NCI-H1105 treated with DMSO at 0.1 percent for 48 hours (cell line): Measurements from ENCODE around the gene SAMD10.
"Not testable (repeated sequence)": the region's sequence is repeated elsewhere in the genome, so short reads cannot be mapped to it uniquely, and the experiment has no call there.

Experiments
- DNase-seq: peaks from one replicate; lab custom pipeline; 2025; lab: John Stamatoyannopoulos, UW

SAMD10 gene

DNA sequence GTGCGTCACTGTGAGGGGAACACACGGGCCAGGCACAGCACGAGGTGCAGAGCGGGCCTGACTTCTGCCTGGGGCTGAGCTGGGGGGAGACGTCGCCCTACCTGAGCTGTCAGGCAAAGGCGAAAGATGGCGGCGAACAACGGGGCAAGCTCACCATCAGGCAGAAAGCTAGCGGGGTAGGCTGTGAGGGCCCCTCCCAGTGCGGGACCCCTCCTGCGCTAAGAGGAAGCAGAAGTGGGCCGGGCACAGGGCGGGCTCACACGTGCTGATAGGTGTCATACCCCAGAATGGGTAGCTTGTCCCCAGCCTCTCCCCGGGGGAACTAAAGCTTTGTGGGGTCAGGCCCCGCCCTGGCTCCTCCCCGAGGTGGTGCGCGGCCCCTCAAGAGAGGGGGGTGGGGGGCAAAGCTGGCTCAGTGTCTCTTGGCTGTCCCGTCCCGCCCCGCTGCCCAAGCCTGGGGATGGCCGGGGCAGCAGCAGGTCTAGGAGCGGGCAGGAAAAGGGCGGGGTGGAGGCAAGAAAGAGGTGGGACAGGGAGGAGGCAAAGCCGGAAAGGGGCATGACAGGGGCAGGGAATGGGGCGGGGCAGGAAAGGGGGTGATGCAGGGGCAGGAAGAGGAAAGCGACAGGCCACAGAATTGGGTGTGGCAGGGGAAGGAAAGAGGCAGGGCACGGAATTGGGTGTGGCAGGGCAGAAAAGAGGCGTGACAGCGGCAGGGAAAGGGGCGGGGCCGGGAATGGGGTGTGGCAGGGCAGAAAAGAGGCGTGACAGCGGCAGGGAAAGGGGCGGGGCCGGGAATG is 38.0 kb downstream of the SAMD10 start:
- DNase-seq, result no peak

DNA sequence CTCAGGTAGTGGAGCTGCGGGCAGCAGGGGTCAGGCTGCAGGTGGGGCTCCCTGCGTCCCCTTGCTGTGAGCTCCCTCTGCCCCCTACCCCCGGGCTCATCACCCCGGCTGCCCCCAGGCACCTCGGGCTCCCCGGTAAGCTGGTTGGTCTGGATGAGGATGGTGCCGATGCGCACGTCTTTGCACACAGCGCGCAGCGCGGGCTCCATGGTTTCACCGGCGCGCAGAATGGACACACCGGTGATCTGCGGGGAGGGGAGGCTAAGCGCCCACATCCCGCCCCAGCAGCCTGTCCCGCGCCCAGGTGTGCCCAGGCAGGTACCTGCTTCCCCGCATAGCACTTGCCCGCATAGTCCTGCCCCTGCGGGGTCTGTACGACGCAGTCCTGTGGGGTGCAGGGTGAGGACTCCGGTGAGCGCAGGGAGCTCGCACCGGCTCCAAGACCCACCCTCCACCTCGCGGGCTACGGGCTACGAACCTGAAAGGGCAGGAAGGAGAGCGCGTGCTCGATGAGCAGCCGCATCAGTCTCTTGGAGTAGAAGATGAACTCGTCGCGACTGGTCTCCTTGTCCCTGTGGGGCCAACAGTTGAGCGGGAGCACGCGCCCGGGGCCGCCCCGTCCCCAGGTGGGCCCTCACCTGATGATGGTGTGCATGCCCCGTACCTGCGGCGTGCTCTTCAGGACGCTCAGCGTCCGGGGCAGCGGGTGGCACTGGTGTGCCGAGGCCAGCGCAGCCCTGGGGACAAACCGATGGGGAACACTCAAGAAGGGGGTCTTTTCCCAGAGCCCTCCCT is 38.8 kb downstream of the SAMD10 start:
- no peak for DNase-seq

DNA sequence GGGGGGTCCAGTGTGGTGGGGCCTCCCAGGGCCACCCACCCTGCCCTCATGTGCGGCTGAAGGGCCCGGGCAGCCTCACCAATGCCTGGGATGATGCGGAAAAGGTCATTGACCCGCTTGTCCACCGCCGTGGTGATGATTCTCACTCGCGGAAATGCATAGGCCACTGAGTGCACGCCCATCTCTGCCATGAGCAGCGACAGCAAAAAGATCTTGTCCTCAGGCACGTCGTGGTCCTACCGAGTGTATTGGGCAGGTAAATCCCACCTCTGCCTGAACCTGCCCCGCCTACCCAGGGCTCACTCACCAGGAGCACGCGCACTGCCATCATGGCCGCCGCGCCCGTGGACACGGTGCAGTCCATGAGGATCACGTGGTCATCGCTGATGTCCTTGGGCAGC is 39.4 kb downstream of the SAMD10 start:
- DNase-seq, result no peak

DNA sequence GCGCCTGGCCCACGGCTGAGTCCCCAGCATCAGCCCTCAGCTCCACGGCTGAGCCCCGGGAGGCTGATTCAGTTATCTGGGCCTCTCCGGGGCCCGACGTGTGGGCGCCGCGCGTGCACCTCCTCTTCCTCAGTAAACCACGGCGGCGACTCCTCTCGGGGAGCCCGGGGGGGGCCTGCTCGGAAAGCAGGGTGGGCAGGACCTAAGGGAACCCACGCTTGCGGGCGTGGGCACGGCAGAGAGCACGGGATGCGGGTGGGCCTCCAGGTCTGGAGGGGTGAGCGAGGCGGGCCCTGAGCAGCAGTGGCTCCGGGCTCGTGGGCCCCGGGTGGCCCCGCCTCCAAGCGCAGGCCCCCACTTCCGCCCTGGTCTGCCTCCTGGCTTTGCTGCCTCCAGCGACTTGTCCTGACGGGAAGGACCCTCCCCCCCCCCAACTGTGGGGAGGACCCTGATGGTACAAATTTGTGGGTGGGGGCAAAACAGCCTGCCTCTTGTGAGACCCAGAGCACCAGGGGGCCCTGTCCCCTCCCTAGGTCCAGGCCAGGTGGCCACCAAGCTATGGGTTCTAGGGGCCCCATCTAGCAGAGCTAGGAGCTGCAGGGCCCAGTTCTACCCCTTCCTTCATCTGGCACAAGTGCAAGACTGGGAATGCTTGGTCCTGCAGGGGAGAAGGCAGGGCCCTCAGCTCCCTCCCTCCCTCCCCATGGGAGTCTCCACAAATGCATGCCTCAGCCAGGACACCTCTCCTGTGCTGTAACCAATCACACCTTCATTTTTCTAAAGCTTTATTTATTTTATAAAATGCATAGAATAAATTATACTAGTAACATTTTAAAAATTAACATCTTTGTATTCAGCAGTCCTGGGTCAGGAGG is 40.1 kb downstream of the SAMD10 start:
- no peak for DNase-seq

DNA sequence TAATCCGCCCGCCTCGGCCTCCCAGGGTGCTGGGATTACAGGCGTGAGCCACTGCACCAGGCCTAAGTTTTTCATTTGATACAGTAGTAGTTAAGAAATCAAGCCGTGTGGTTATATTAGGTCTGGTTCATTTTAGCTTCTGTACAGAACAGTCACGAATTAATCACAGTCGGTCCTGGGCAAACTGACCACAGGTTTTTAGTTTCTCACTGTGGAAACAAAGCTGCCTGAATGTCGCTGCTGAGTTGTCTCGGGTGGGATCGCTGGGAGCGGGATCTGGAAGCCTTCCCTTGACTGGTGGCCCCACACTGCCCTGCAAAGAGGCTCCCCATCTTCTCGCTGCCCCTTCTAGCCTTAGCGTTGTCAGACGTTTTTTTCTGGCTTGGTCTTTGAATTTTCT is 41.8 kb downstream of the SAMD10 start:
- DNase-seq, result no peak

DNA sequence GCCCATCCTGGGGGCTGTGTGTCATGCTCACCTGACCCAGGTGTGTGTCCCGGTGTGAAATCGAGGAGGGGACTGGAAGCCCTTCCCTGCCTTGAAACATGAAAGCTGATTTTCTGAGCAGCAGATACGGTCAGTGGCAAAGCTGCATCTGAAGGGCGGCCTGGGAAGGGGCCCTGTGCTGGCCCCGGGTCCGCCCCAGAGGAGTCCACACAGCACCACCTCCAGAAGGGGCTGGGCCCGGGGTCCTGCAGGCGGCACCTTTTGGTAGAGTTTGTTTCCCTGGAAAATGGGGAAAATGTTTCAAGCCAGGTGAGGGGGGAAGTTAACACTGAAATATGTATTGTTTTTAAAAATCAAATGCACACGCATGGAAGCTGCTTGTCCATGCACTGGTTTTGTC is 44.0 kb downstream of the SAMD10 start:
- DNase-seq, result no peak

DNA sequence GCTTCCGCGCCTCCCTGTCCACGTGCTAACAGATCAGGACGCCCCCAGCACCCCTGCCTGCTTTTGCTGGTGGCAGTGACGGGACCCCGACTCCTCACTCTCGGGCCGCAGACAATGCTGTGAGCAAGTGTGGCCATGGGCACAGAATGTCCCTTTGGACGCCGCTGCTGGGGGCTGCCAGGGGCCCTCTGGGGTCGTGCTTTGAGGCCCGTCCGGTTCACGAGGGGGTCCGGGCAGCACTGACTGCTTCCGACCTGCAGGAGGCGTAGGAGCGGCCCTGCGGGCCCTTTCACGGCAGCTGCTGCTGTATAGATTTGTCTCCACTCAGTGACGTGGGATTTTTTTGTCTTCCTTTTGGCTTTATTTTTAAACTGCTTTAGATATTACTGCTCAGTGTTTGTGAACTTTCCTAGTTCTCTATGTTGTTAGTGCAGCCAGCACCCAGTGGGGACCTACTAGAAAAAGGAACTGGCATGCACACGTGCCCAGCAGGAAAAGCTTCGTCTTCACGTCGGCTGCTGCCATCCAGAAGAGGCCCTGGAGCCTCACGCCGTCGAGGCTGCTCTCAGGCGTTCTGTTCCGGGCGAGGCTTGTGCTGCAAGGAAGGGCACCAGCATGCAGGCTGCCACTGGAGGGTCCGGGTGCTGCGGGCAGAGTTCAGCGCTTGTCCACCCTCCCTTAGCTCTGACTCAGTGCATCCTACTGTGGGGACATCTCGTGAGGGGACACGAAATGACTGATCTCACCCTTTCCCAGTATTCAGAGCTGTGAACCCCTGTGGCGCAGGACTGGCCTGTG is 45.0 kb downstream of the SAMD10 start:
- DNase-seq, result no peak

DNA sequence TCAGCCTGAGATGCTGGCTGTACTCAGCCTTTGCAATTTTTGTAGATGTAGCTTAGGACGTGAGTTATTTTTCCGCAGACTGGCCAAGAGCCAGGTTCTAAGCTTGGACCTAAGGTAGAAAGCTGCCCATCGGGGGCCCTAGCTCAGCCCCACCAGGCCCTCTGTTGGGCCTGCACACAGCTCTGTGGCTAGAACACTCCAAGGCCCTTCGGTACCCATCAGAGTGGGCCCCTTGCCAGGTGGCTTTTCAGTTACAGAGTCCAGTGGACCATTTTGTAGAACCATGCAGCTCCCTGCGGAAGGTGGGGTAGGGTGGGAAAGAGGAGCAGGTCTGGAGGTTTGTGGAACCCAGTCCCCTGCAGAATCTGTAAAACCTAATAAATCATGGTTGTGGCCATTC is 45.8 kb downstream of the SAMD10 start:
- DNase-seq, result no peak

DNA sequence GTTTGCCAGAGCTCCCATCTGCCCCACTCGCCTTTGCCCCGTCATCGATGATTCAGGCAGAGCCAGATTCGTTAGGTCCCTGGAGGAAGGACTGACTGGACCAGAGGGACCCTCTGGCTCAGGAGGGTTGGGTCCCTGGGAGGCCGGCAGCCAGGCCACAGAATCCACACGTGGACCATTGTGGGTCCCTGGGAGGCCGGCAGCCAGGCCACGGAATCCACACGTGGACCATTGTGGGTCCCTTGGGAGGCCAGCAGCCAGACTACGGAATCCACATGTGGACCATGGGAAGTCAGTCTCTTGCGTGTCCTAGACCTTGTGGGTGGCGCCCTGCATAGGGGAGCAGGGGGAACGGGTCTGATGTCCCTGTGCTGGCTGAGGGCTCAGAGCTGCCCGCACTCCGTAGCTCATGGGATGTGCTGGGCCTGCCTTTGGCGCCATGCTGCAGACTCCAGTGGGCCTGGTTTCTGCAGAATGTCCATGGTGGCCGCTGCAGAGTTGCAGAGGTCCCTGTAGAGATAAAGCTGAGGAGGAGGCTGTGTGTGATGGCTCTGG is 46.8 kb downstream of the SAMD10 start:
- no peak for DNase-seq

DNA sequence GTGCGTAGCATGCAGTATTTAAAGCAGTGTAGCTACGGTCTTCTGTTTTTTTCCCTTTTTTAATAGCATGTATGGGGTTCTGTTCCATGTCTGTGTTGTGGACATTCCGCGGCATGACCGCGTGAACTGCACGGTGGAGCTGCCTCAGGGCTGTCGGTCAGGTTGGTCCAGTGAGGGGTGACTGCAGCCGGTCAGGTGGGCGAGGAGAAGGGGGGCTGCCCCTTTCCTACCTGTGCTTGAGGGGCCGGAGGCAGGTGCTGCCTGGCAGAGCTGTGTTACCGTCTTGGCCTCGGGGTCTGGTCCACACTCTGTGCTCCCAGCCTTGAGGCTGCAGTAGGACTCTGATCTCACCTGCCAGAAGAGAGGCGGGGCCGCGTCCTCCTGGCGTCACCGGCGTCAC is 47.7 kb downstream of the SAMD10 start:
- no peak for DNase-seq

DNA sequence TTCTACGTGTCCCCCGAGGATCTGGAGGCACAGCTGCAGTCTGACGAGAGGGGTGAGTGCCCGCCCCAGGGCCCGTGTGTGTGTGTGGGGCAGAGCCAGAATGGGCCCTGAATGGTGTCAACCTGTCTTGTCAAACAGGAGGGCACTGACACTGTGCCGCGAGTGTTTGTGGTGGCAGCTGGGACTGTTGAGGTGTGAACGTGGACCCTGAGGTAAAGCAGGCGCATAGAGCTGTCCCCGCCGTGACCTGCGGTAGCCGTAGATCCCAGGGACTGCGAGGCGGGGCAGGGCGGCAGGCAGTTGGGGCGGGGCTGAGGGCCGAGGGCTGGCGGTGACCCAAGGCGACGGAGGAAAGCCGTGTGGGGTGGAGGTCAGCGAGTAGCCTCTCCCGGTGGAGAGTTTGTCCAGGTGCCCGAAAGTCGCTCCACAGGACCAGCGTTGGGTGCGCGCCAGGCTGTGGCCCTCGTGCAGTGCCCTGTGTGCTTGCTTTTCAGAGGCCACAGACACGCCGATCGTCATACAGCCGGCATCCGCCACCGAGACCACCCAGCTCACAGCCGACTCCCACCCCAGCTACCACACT is 48.4 kb downstream of the SAMD10 start:
- no peak for DNase-seq

DNA sequence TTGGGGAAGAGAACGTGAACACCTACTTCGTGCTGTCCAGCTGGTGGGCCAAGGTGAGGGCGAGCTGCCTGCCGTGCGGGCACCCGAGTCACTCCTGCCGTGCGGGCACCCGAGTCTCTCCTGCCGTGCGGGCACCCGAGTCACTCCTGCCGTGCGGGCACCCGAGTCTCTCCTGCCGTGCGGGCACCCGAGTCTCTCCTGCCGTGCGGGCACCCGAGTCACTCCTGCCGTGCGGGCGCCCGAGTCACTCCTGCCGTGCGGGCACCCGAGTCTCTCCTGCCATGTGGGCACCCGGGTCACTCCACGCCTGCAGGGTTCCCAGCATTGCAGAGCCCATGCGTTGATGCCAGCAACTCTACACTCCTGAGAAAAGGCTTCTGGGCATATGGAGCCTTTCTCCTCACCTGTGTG is 50.0 kb downstream of the SAMD10 start:
- DNase-seq, result not testable (repeated sequence)

DNA sequence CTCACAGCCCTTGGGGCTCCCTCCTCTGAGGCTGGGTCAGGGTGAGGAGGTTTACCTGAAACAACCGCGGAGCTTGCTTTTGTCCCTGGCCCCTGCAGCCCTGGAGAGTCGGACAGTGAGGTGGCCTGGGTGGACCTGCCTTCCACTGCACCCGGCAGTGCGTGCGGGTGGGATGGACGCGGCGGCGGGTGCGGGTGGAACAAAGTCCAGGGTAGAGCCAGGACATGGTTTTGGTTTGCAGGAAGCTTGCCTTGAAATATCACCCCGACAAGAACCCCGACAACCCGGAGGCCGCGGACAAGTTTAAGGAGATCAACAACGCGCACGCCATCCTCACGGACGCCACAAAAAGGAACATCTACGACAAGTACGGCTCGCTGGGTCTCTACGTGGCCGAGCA is 50.4 kb downstream of the SAMD10 start:
- DNase-seq, result no peak

DNA sequence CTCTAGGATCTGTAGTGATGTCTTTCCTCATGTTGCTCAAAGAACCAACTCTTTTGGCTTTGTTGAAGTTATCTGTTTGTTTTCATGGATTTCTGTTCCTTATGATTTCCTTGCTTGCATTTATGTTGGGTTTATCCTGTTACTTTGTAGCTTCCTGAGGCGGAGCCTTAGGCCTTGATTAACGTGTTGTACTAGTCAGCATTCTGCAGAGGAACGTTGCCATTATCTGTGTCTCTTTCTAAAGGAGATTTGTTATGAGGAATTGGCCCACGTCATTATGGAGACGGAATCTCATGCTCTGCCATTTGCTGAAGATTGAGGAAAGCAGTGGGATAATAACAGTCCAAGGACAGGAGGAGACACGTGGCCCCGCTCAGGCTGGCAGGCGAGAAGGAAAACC is 53.1 kb downstream of the SAMD10 start:
- DNase-seq, result no peak

DNA sequence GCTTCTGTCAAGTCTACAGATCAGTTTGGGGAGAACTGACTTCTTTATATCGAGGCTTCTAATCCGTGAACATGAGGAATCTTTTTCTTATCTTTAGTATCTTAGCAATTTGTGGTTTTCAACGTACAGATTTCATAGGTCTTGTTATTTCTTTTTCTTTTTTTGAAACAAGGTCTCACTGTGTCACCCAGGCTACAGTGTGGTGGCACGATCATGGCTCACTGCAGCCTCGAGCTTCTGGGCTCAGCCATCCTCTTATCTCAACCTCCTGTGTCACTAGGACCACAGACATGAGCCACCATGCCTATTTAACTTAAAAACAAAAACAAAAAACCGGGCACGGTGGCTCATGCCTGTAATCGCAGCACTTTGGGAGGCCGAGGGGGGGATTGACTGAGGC is 55.2 kb downstream of the SAMD10 start:
- no peak for DNase-seq
